Small intestine (tissue), 7 donors: ENCODE measurements around the gene SLX9. TPM values are rescaled to one million over a fixed set of nuclear protein-coding genes. Genes with fewer than 3 reads are reported as not detected.
A peak's percentile ranks its signal among the peaks of the same experiment; 100 is the strongest.

Source experiments
- DNase-seq, 2 donors: peaks; one replicate each; pipeline versions ENCODE4 v3.0.0 to v3.0.0-alpha.2; 2013
- FAIRE-seq: peaks from 2 replicates; lab custom pipeline; 2012; peaks lifted over from hg19 to GRCh38; lab: Jason Lieb, UNC
- H3K27ac ChIP-seq, 3 donors: one replicate each; pipeline ENCODE4 v1.5.1; 2013; ENCODE audit warnings: low read length in 2 of 3, mild to moderate bottlenecking in 2 of 3, control low read depth in 1 of 3, inconsistent platforms in 1 of 3, low read depth in 1 of 3, moderate library complexity in 1 of 3
- H3K27me3 ChIP-seq, 3 donors: one replicate each; pipeline ENCODE4 v1.6.1; 2013; ENCODE audit warnings: low read length in 3 of 3, inconsistent platforms in 1 of 3; ENCODE audit not compliant: control insufficient read depth in 3 of 3, insufficient read depth in 3 of 3
- H3K36me3 ChIP-seq, 3 donors: one replicate each; pipeline ENCODE4 v1.6.1; 2013; ENCODE audit warnings: low read length in 3 of 3, inconsistent platforms in 1 of 3, low read depth in 1 of 3, mild to moderate bottlenecking in 1 of 3, moderate library complexity in 1 of 3; ENCODE audit not compliant: control insufficient read depth in 3 of 3, insufficient read depth in 2 of 3
- H3K4me1 ChIP-seq, 3 donors: one replicate each; pipeline ENCODE4 v1.6.1; 2013; ENCODE audit warnings: low read length in 2 of 3, inconsistent platforms in 1 of 3, low read depth in 1 of 3, mild to moderate bottlenecking in 1 of 3, moderate library complexity in 1 of 3; ENCODE audit not compliant: control insufficient read depth in 3 of 3, insufficient read depth in 2 of 3
- H3K4me3 ChIP-seq, 3 donors: one replicate each; pipeline ENCODE4 v1.5.1; 2013; ENCODE audit warnings: low read length in 3 of 3, control low read depth in 1 of 3, inconsistent platforms in 1 of 3, low read depth in 1 of 3, mild to moderate bottlenecking in 1 of 3, moderate library complexity in 1 of 3
- H3K9me3 ChIP-seq, 2 donors: one replicate each; pipeline ENCODE4 v1.6.1; 2013; ENCODE audit warnings: low read depth in 1 of 2, low read length in 1 of 2; ENCODE audit not compliant: control insufficient read depth in 2 of 2, insufficient read depth in 1 of 2
- WGBS, 3 donors: extraction: QIAGEN DNeasy Blood & Tissue Kit; methylation state at CpG; one replicate each; pipeline ENCODE4 v1.1.7; 2013; 5-methylcytosine and 5-hydroxymethylcytosine counted together
- polyA plus RNA-seq, 4 donors: library from polyadenylated mRNA; stranded (reverse) in 3 of 4; unstranded in 1 of 4; fragments of 200-250 nt in 3 of 4; fragments of 120-200 nt in 1 of 4; gene quantifications; one replicate each; pipeline versions ENCODE4 v1.2.1 to v1.2.3, GENCODE V29; 2013
- donor health status: healthy with polysubstance abuse.
- donor health status: control.
- donor health status: control.
- donor health status: Bipolar disorder and iron deficiency.
- donor health status: healthy.

SLX9 gene
- polyA plus RNA-seq, 4 donors, result 10.7 to 31.5 (median 24.7) TPM

GRCh38 chr21:44905016-44905727 lies 34.7 kb upstream of the SLX9 start:
- peaks cover 0 to 3% (median 0%) of the 10 kb centered on the region in 3 donors for H3K36me3 ChIP-seq
- H3K4me1 ChIP-seq, result no peaks in the 10 kb centered on the region
- H3K4me3 ChIP-seq, result no peak overlapping the region
- H3K27ac ChIP-seq, result no peak overlapping the region
- DNase-seq (no peak), FAIRE-seq (no peak)
- H3K9me3 ChIP-seq, result no peaks in the 10 kb centered on the region
- peaks cover 0 to 9% (median 0%) of the 10 kb centered on the region in 3 donors for H3K27me3 ChIP-seq
- WGBS, 3 donors, result 86 to 91% (median 90%) methylated on average over 21 to 22 of the region's 22 CpGs

DNA sequence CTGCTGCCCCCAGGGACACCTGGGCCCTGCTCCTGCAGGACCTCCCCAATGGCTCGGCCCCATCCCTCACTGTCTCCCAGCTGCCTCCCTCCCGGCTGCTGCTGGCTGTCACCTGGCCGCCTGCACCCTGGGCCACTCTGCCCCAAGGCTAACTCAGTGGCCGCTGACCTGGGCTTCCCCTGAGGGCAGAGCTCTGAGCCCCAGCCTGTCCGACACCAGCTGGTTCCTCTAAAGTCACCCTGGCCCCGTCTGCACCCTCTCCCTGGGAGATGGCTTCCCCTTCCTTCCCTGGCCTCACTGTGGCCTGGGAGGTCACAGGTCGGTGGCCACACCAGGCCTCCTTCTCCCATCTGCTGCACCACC lies 34.1 kb upstream of the SLX9 start:
- Histone ChIP-seq H3K27ac (no peak overlapping the region), H3K4me1 (no peaks in the 10 kb centered on the region), H3K4me3 (no peak overlapping the region), H3K36me3 (no peaks in the 10 kb centered on the region), H3K27me3 (peaks cover 0 to 9% (median 0%) of the 10 kb centered on the region in 3 donors), H3K9me3 (no peaks in the 10 kb centered on the region)
- 73 to 83% (median 76%) methylated on average over 5 to 7 of the region's 7 CpGs for WGBS, 3 donors
- FAIRE-seq (no peak), DNase-seq (no peak)

DNA sequence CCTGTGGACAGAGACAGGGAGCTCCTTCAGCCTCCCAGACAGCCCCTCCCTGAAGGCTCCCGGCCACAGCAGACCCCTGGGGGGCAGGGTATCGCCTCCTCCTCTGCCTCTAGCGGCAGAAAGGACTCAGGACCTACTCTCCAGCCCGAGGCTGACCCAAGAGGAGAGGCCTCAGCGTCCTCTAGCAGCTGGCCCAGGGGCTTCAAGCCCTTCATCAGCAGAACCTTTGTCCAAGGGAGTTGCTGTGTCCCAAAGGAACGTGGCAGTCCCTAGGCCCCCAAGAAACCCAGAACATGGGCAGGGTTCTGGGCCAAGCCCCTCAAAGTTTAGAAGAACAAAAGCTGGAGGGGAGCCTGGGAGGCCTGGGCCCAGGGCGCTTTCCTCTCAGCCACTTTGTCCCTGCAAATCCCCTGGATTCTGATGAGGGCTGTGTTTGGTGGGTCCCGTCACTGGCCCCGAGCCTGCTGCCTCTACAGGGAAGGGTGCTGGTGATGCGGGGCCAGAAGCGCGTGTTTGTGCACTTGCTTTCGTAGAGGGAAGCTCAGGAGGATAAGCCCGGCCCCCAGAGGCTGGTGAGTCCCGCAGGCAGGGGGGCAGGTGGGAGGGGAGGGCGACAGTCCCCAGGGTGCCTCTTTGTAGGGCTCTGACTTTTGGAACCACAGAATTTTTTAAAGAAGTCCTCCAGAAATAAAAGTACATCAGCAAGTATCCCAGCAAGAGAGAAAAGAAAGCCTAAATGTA lies 32.4 kb upstream of the SLX9 start:
- DNase-seq, result no peak
- no peaks in the 10 kb centered on the region for H3K36me3 ChIP-seq
- WGBS, 3 donors, result 66 to 76% (median 75%) methylated on average over 16 of the region's 16 CpGs
- peak overlapping the region in 1 of 3 donors; percentile 53 for H3K27ac ChIP-seq
- H3K4me3 ChIP-seq, result no peak overlapping the region
- no peaks in the 10 kb centered on the region for H3K9me3 ChIP-seq
- H3K27me3 ChIP-seq, result peaks cover 0 to 9% (median 0%) of the 10 kb centered on the region in 3 donors
- FAIRE-seq, result no peak
- H3K4me1 ChIP-seq, result peaks cover under 1 to 12% (median 1%) of the 10 kb centered on the region in 3 donors

DNA sequence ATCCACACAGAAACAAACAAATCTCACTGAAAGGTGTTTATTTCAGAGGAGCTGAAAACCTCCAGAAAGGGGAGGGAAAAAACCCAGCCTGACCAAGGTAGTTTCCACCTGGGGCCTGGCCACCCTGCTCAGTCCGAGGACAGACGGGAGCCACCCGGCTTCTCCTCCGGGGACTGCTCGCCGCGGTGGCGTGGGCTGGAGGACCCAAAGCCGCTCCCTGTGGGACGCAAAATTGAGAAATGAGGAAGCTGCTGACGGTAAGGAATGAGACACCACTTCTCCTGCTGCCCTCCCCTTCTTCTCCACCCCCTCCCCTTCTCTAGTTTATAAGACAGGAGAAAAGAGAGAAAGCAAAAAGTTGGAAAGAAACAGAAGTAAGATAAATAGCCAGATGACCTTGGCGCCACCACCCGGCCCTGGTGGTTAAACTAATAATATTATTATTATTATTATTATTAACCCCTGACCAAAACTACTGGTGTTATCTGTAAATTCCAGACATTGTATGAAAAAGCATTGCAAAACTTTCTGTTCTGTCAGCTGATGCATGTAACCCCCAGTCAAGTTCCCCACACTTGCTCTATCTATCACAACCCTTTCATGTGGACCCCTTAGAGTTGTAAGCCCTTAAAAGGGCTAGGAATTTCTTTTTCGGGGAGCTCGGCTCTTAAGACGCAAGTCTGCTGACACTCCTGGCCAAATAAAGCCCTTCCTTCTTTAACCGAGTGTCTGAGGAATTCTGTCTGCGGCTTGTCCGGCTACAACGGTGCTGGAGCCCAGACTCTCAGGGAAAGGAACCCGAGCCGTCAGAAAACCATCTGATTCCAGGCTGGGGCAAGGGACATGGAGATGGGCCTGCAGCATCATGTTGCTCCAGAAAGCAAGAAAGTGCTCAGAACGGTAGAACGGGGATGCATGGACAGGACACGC lies 31.6 kb upstream of the SLX9 start:
- H3K4me1 ChIP-seq, result peaks cover 4 to 17% (median 5%) of the 10 kb centered on the region in 3 donors
- FAIRE-seq (no peak), DNase-seq (no peak)
- H3K27ac ChIP-seq, result peak overlapping the region in 2 of 3 donors; percentile 28 to 53
- peaks cover 0 to 9% (median 0%) of the 10 kb centered on the region in 3 donors for H3K27me3 ChIP-seq
- no peak overlapping the region for H3K4me3 ChIP-seq
- no peaks in the 10 kb centered on the region for H3K9me3 ChIP-seq
- 55 to 79% (median 79%) methylated on average over 25 of the region's 25 CpGs for WGBS, 3 donors
- H3K36me3 ChIP-seq, result no peaks in the 10 kb centered on the region

DNA sequence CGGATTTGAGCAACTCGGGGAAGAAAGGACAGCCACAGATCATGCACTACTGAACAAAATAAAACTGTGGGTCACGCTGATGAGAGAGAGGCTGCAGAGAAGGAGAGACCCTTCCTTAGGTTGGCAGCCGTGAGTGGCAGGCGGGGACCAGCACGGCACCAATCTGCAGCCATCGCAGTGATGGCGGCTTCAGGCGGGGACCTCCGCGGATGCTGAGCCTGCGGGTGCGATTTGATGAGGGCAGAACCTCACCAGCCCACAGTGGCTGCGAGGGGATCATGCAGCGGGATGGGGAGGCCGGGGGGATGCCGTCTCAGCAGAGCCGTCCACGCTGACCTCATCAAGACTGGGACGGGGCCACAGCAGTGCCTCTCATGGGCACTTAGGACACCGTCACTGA lies 30.9 kb upstream of the SLX9 start:
- Histone ChIP-seq H3K9me3 (no peaks in the 10 kb centered on the region), H3K27ac (peak overlapping the region in 1 of 3 donors; percentile 22), H3K27me3 (peaks cover 0 to 9% (median 0%) of the 10 kb centered on the region in 3 donors), H3K4me3 (no peak overlapping the region), H3K36me3 (no peaks in the 10 kb centered on the region), H3K4me1 (peaks cover 4 to 24% (median 5%) of the 10 kb centered on the region in 3 donors)
- no peak for DNase-seq
- WGBS, 3 donors, result 91 to 95% (median 95%) methylated on average over 21 of the region's 21 CpGs
- FAIRE-seq, result no peak

GRCh38 chr21:44909719-44910118 lies 30.1 kb upstream of the SLX9 start:
- Histone ChIP-seq H3K27me3 (peaks cover 0 to 9% (median 0%) of the 10 kb centered on the region in 3 donors), H3K36me3 (no peaks in the 10 kb centered on the region), H3K9me3 (no peaks in the 10 kb centered on the region), H3K27ac (no peak overlapping the region), H3K4me1 (peaks cover 4 to 29% (median 5%) of the 10 kb centered on the region in 3 donors), H3K4me3 (no peak overlapping the region)
- WGBS, 3 donors, result 88 to 93% (median 91%) methylated on average over 9 of the region's 9 CpGs
- DNase-seq (no peak), FAIRE-seq (no peak)

GRCh38 chr21:44910229-44911067 lies 29.4 kb upstream of the SLX9 start:
- H3K9me3 ChIP-seq, result no peaks in the 10 kb centered on the region
- DNase-seq, result no peak
- 43 to 73% (median 56%) methylated on average over 25 to 27 of the region's 27 CpGs for WGBS, 3 donors

More at GRCh38 chr21:44910229-44911067, 29.4 kb upstream of the SLX9 start:
- Histone ChIP-seq H3K27me3 (peaks cover 0 to 9% (median 0%) of the 10 kb centered on the region in 3 donors), H3K27ac (no peak overlapping the region), H3K4me1 (peaks cover 4 to 29% (median 5%) of the 10 kb centered on the region in 3 donors), H3K4me3 (no peak overlapping the region), H3K36me3 (no peaks in the 10 kb centered on the region)
- FAIRE-seq, result no peak
